Thyroid gland (tissue), 4 donors: ENCODE results near the gene TMEM238. TPM values are rescaled to one million over a fixed set of nuclear protein-coding genes. Genes with fewer than 3 reads are reported as not detected.

ENCODE experiments used
- total RNA-seq, 4 donors: library from RNA; depleted of rRNA; stranded (reverse); fragments of >200 nt; gene quantifications; one replicate each; pipeline ENCODE4 v1.2.3, GENCODE V29; 2016

TMEM238 gene
- total RNA-seq, 4 donors from 2014 or later: 6.3 to 73.5 (median 31.2) TPM

Other genes with a start within 250 kb of the TMEM238 start
- not detected for gene TNNT1, start 235.1 kb downstream of the TMEM238 start, total RNA-seq
- gene TNNI3, start 226.6 kb downstream of the TMEM238 start, total RNA-seq: not detected
- 1 to 10 TPM; 3.3 to 9.1 (median 5.5) TPM for gene DNAAF3, start 217.7 kb downstream of the TMEM238 start, total RNA-seq
- gene SYT5, start 204.0 kb downstream of the TMEM238 start, total RNA-seq: not detected
- 1 to 10 TPM in 1 of 4 donors, under 1 TPM in 2, not detected in 1; 0.11 to 2.6 (median 0.54) TPM for gene PTPRH, start 174.8 kb downstream of the TMEM238 start, total RNA-seq
- gene TMEM86B, start 155.5 kb downstream of the TMEM238 start, total RNA-seq: 1 to 10 TPM; 1.6 to 5.8 (median 2.9) TPM
- gene PPP6R1, start 125.3 kb downstream of the TMEM238 start, total RNA-seq: 10 to 100 TPM; 26.1 to 99.8 (median 54.2) TPM
- gene HSPBP1, start 104.2 kb downstream of the TMEM238 start, total RNA-seq: 10 to 100 TPM; 24.2 to 48.4 (median 31.2) TPM
- gene BRSK1, start 100.3 kb downstream of the TMEM238 start, total RNA-seq: 1 to 10 TPM in 1 of 4 donors, under 1 TPM in 1, not detected in 2; 0.83 to 1.2 TPM
- 1 to 10 TPM in 1 of 4 donors, not detected in 3; 1.3 TPM for gene TMEM150B, start 59.0 kb downstream of the TMEM238 start, total RNA-seq
- gene KMT5C, start 44.4 kb downstream of the TMEM238 start, total RNA-seq: 10 to 100 TPM in 3 of 4 donors, 1 to 10 TPM in 1; 7.5 to 22.0 (median 15.4) TPM
- gene COX6B2, start 29.6 kb downstream of the TMEM238 start, total RNA-seq: under 1 TPM in 1 of 4 donors, not detected in 3; 0.94 TPM
- gene GARIN5B, start 21.0 kb downstream of the TMEM238 start, total RNA-seq: not detected
- not detected for gene IL11, start 13.8 kb downstream of the TMEM238 start, total RNA-seq
- not detected for gene TMEM190, start 7.5 kb downstream of the TMEM238 start, total RNA-seq
- gene RPL28, start 1.6 kb upstream of the TMEM238 start, total RNA-seq: 100 to 1,000 TPM; 156 to 404 (median 205) TPM
- gene UBE2S, start 23.5 kb upstream of the TMEM238 start, total RNA-seq: 10 to 100 TPM in 2 of 4 donors, 1 to 10 TPM in 2; 5.7 to 13.3 (median 9.8) TPM
- not detected for gene SHISA7, start 59.0 kb upstream of the TMEM238 start, total RNA-seq
- 100 to 1,000 TPM in 2 of 4 donors, 10 to 100 TPM in 2; 52.1 to 178 (median 100) TPM for gene ISOC2, start 77.3 kb upstream of the TMEM238 start, total RNA-seq
- not detected for gene C19orf85, start 80.5 kb upstream of the TMEM238 start, total RNA-seq
- gene ZNF628, start 92.3 kb upstream of the TMEM238 start, total RNA-seq: 10 to 100 TPM in 2 of 4 donors, 1 to 10 TPM in 2; 2.1 to 12.0 (median 6.5) TPM
- 10 to 100 TPM in 2 of 4 donors, 1 to 10 TPM in 2; 5.1 to 28.3 (median 12.2) TPM for gene NAT14, start 100.9 kb upstream of the TMEM238 start, total RNA-seq
- 1 to 10 TPM; 1.7 to 2.9 (median 2.2) TPM for gene SSC5D, start 104.1 kb upstream of the TMEM238 start, total RNA-seq
- gene SBK2, start 152.8 kb upstream of the TMEM238 start, total RNA-seq: not detected
- 10 to 100 TPM in 1 of 4 donors, under 1 TPM in 1, not detected in 2; 0.94 to 14.8 TPM for gene SBK3, start 161.3 kb upstream of the TMEM238 start, total RNA-seq
- 1 to 10 TPM; 4.0 to 7.5 (median 6.6) TPM for gene ZNF579, start 196.6 kb upstream of the TMEM238 start, total RNA-seq
- 10 to 100 TPM in 3 of 4 donors, 1 to 10 TPM in 1; 9.0 to 18.5 (median 14.0) TPM for gene FIZ1, start 215.2 kb upstream of the TMEM238 start, total RNA-seq
- gene ZNF524, start 216.0 kb upstream of the TMEM238 start, total RNA-seq: 10 to 100 TPM; 13.0 to 34.2 (median 28.9) TPM
- gene ZNF865, start 221.4 kb upstream of the TMEM238 start, total RNA-seq: 10 to 100 TPM in 2 of 4 donors, 1 to 10 TPM in 2; 5.5 to 12.6 (median 9.1) TPM
- gene ZNF784, start 240.3 kb upstream of the TMEM238 start, total RNA-seq: 10 to 100 TPM in 1 of 4 donors, 1 to 10 TPM in 3; 5.1 to 10.0 (median 8.7) TPM